Middle frontal gyrus (tissue), 1 donor: Measurements from ENCODE around the gene LMO4.

Source experiments
- DNase-seq: peaks from one replicate; pipeline ENCODE4 v3.0.0-alpha.2; 2015; ENCODE audit warnings: low spot score; ENCODE audit errors: extremely low spot score

The LMO4 gene, protein sequence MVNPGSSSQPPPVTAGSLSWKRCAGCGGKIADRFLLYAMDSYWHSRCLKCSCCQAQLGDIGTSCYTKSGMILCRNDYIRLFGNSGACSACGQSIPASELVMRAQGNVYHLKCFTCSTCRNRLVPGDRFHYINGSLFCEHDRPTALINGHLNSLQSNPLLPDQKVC

GRCh38 chr1:87328272-87329050 is at the start of gene LMO4:
Gene LMO4, plus strand, starts transcription at chr1:87328880. Its CDS starts 3,136 bp downstream, at chr1:87332016.
- DNase-seq: peak; percentile 96

- DNase-seq: no peak
Measured at GRCh38 chr1:87279536-87279875, 49.2 kb upstream of the LMO4 start.

GRCh38 chr1:87279966-87280535 is 48.6 kb upstream of the LMO4 start:
- DNase-seq: no peak

DNA sequence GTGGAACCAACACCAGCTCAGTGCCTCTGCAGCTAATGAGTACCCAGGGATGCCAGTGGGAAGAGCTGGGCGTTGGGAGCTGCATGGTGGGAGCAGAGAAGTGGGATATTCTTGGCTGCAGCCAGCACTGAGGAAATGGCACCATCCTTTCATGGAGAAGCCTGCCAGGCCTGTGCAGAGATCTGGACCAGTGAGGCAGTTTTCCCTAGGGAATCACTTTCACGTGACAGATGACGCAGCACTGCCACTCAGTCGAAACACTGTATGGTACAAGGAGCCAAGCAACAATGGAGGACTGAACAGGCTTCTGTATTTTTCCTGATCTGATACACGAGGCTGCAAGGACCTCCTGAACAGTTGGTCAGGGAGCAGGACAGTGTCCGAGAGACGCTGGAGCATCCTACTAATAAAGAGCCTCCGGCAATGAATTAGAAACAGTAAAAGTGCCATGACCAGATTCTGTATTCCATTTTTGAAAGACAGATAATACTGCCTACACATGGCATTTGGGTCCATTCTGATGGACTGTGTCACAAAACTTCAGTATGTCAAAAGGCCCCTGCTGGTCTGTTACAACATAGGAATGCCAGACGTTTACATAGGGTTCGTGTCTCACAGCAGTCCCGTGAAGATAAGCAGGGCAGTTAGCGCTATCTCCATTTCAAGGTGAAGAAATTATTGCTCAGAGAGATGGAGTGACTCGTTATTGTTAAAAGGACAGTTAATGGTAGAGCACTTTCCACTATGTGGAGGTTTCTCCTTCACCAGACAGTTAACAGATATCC is 44.0 kb upstream of the LMO4 start:
- no peak for DNase-seq

DNA sequence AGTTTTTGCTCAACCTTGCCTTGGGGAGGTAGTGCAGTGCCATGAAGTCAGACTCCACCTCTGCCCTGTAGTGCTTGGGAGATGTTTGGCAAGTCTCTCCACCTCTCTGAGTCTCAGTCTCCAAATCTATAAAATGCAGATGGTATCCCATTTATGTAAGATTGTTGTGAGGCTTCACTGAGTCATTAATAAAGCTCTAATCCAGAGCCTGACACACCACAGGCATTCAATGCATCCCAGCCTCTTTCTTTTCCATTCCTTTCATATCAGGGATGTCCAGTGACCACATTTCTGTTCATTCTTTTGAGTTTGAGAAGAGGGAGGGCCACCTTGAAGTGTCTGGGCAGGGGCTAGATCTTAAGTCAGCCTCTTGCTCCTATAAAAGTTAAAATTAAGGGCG is 37.6 kb upstream of the LMO4 start:
- DNase-seq: no peak

GRCh38 chr1:87292684-87293493 is 35.8 kb upstream of the LMO4 start:
- DNase-seq: peak; percentile 22

DNA sequence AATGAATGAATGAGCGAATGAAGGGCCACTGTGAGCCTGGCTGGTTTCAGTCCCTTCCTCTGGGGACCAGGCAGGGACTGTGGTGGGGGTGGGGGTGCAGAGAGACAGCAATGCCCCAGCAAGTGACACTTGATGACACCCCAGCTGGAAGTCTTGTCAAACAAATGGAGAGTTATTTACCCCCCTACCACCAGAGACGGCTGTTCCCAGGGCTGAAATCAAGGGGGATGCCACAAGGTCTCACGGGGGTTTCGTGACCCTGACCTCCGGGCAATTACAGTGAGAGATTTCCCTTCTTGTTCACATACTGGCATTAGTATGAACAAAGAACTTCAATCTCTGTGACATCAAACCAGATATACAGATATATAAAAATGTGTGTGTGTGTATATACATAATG is 34.0 kb upstream of the LMO4 start:
- no peak for DNase-seq

GRCh38 chr1:87295445-87296110 is 33.1 kb upstream of the LMO4 start:
- no peak for DNase-seq

GRCh38 chr1:87296206-87296605 is 32.5 kb upstream of the LMO4 start:
- no peak for DNase-seq

GRCh38 chr1:87299661-87300060 is 29.0 kb upstream of the LMO4 start:
- no peak for DNase-seq

DNA sequence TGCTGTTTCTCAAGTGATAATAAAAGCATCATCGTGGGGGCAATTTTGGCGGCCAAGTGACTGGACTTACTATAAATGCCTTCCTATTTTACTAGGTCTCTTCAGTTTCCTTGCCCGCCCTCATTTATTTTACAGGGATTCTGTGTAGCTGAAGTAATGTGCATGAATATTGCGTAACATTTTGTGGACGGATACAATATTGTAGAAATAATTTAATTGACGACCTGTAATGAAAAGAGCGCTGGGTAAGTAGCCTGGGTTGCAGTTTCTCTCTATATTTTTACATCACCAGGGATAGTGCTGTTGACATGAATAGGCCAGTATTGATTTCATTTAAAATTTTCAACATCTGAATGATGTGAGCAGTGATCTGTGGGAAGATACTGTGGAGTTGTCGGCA is 28.1 kb upstream of the LMO4 start:
- DNase-seq: no peak

- DNase-seq: no peak
Measured at GRCh38 chr1:87305151-87305550, 23.5 kb upstream of the LMO4 start.

DNA sequence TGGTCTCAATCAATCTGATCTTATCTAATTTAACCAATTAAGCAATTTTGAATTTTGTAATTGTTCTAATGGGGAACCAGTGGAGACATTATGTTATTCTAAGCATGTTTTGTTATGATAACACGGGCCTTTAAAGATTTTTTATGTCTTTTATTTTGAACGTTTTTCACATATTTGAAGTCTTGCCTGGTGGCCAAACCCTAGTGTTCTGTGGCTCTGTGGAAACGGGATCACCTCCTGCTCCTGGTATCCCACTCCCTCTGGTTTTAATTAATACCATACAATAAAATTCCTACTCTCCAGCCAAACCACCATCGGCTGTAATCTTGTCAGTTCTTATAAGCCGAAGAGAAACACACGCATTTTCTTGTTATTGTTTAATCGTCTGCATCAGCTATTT is 22.9 kb upstream of the LMO4 start:
- DNase-seq: no peak

DNA sequence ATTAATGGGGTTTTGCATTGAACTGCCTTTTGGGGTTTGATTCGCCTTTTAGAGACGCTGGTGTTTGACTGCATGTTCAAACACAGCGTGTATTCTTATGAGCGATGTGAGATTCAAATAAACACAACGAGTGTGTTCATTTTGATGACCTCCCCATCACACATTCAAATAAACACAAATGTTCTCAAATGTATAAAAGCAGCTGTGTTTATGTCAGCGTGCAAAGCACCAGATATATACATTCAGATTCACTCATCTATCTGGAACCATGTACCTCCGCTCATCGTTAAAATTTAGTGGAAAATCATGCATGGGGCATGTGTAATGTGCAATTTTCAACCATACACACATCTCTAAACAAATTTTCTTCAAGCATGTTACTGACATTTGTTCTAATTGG is 21.4 kb upstream of the LMO4 start:
- DNase-seq: no peak

- DNase-seq: no peak
Measured at GRCh38 chr1:87307931-87308330, 20.7 kb upstream of the LMO4 start.

DNA sequence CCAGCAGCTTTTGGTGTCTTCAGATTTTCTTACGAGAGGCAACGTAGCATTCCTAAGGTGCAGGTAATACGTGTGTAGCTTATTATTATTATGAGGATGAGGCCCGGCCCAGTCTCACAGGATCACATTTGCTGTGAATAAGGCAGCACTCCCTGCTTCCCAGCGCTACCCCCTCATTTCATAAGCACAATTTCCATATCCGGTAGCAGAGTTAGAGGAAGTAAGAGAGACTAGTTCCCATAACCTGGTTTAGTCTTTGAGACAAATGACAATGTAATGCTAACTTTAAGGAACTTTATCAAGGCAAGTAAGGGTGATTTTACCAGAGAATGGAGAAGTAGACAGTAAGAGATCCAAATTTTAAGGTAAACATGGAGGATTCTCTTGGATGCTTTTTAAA is 14.6 kb upstream of the LMO4 start:
- no peak for DNase-seq

GRCh38 chr1:87318056-87318650 is 10.5 kb upstream of the LMO4 start:
- no peak for DNase-seq

DNA sequence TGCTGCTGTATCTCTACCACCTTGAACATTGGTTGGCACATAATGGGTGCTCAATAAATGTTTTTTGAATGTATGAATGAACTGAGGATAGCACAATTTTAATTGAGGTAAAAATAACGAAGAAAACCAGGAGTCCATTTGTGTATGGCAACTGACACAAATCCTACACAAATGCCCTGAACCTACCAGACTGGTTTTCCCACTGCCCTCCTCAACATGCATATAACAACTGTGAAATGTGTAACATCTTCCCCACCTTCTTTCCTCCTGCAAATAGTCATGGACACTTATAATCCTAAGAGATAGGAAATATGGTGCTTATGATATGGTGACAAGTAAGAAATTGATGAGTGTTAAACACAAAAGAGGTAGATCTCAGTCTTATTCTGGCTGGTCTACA is 9.9 kb upstream of the LMO4 start:
- no peak for DNase-seq

- no peak for DNase-seq
Measured at GRCh38 chr1:87325982-87326738, 2.5 kb upstream of the LMO4 start.
